Natural killer cell treated with Interleukin-12 subunit alpha and Interleukin-12 subunit beta and Interleukin-15 and Interleukin-18, amount 100 ng/mL, for 72 hours (primary cell): ENCODE data around the gene NUP62. TPM values are rescaled to one million over a fixed set of nuclear protein-coding genes. Genes with fewer than 3 reads are reported as not detected.

ENCODE experiments used
- ATAC-seq, 2 donors: fragments of 150-1000 bp; cut with Tn5 transposase in 1 of 2; sonication (Bioruptor Pico), chemical (Tn5 transposase) in 1 of 2; 2 replicates each; pipeline ENCODE4 v1.10.0; 2021
- DNase-seq: peaks from one replicate; pipeline ENCODE4 v3.0.0; 2022; ENCODE audit warnings: low spot score
- H3K27ac Mint-ChIP-seq, 2 donors: 1 replicate in 1 of 2; 2 replicates in 1 of 2; pipeline ENCODE4 v1.8.0; 2022; ENCODE audit warnings: mixed read lengths in 2 of 2, mild to moderate bottlenecking in 1 of 2, moderate library complexity in 1 of 2
- H3K27me3 Mint-ChIP-seq, 2 donors: 1 replicate in 1 of 2; 2 replicates in 1 of 2; pipeline ENCODE4 v1.8.0; 2022; ENCODE audit warnings: mixed read lengths in 2 of 2
- H3K36me3 Mint-ChIP-seq: one replicate; pipeline ENCODE4 v1.8.0; 2022; ENCODE audit warnings: mixed read lengths
- H3K4me1 Mint-ChIP-seq, 2 donors: 1 replicate in 1 of 2; 2 replicates in 1 of 2; pipeline ENCODE4 v1.8.0; 2022; ENCODE audit warnings: low read depth in 2 of 2, mixed read lengths in 2 of 2, mild to moderate bottlenecking in 1 of 2
- H3K4me3 Mint-ChIP-seq: one replicate; pipeline ENCODE4 v1.8.0; 2022; ENCODE audit warnings: mixed read lengths
- H3K9me3 Mint-ChIP-seq: 2 replicates; pipeline ENCODE4 v1.8.0; 2022; ENCODE audit warnings: mixed read lengths
- total RNA-seq, 2 donors: library from RNA; stranded (reverse); gene quantifications; one replicate each; pipeline ENCODE4 v1.2.3, GENCODE V29; 2022

NUP62 gene
- total RNA-seq, 2 donors from 2014 or later = 109 to 187 TPM

- H3K4me3 Mint-ChIP-seq = no peak overlapping the region
- no peaks in the 10 kb centered on the region for H3K9me3 Mint-ChIP-seq
- H3K36me3 Mint-ChIP-seq = no peaks in the 10 kb centered on the region
- ATAC-seq (no peak), DNase-seq (no peak)
- H3K27me3 Mint-ChIP-seq = no peaks in the 10 kb centered on the region
- no peak overlapping the region for H3K27ac Mint-ChIP-seq
- peaks cover 36 to 42% of the 10 kb centered on the region in 2 donors for H3K4me1 Mint-ChIP-seq
Measured at GRCh38 chr19:49863254-49863934, 65.9 kb downstream of the NUP62 start.

- H3K27me3 Mint-ChIP-seq = no peaks in the 10 kb centered on the region
- no peak overlapping the region for H3K27ac Mint-ChIP-seq
- peaks cover 32 to 35% of the 10 kb centered on the region in 2 donors for H3K4me1 Mint-ChIP-seq
- ATAC-seq (no peak), DNase-seq (no peak)
- no peaks in the 10 kb centered on the region for H3K36me3 Mint-ChIP-seq
- H3K4me3 Mint-ChIP-seq = no peak overlapping the region
- no peaks in the 10 kb centered on the region for H3K9me3 Mint-ChIP-seq
Measured at GRCh38 chr19:49862391-49863253, 66.7 kb downstream of the NUP62 start.

GRCh38 chr19:49861541-49862378 lies 67.5 kb downstream of the NUP62 start:
- Mint-ChIP-seq H3K4me3 (no peak overlapping the region), H3K4me1 (peaks cover 28 to 31% of the 10 kb centered on the region in 2 donors), H3K9me3 (no peaks in the 10 kb centered on the region), H3K27ac (no peak overlapping the region), H3K36me3 (no peaks in the 10 kb centered on the region), H3K27me3 (no peaks in the 10 kb centered on the region)
- ATAC-seq = no peak
- DNase-seq = no peak

- no peaks in the 10 kb centered on the region for H3K9me3 Mint-ChIP-seq
- H3K36me3 Mint-ChIP-seq = no peaks in the 10 kb centered on the region
- ATAC-seq (no peak), DNase-seq (no peak)
- no peaks in the 10 kb centered on the region for H3K27me3 Mint-ChIP-seq
- H3K27ac Mint-ChIP-seq = no peak overlapping the region
- H3K4me3 Mint-ChIP-seq = no peak overlapping the region
- peaks cover 22 to 24% of the 10 kb centered on the region in 2 donors for H3K4me1 Mint-ChIP-seq
Measured at GRCh38 chr19:49861107-49861506, 68.2 kb downstream of the NUP62 start.

GRCh38 chr19:49860336-49861102 lies 68.8 kb downstream of the NUP62 start:
- Mint-ChIP-seq H3K27me3 (no peaks in the 10 kb centered on the region), H3K27ac (no peak overlapping the region), H3K4me1 (peaks cover 17 to 19% of the 10 kb centered on the region in 2 donors), H3K4me3 (no peak overlapping the region), H3K9me3 (no peaks in the 10 kb centered on the region), H3K36me3 (no peaks in the 10 kb centered on the region)
- ATAC-seq (no peak), DNase-seq (no peak)

GRCh38 chr19:49859682-49860335 lies 69.5 kb downstream of the NUP62 start:
- Mint-ChIP-seq H3K36me3 (no peaks in the 10 kb centered on the region), H3K9me3 (no peaks in the 10 kb centered on the region), H3K27me3 (no peaks in the 10 kb centered on the region), H3K4me1 (peaks cover 13 to 14% of the 10 kb centered on the region in 2 donors), H3K27ac (no peak overlapping the region), H3K4me3 (no peak overlapping the region)
- ATAC-seq = no peak
- DNase-seq = no peak

- H3K9me3 Mint-ChIP-seq = no peaks in the 10 kb centered on the region
- no peak overlapping the region for H3K4me3 Mint-ChIP-seq
- no peaks in the 10 kb centered on the region for H3K36me3 Mint-ChIP-seq
- no peaks in the 10 kb centered on the region for H3K27me3 Mint-ChIP-seq
- ATAC-seq (no peak), DNase-seq (no peak)
- no peak overlapping the region for H3K27ac Mint-ChIP-seq
- peaks cover 3 to 4% of the 10 kb centered on the region in 2 donors for H3K4me1 Mint-ChIP-seq
Measured at GRCh38 chr19:49858088-49858985, 71.0 kb downstream of the NUP62 start.

GRCh38 chr19:49857838-49858087 lies 71.5 kb downstream of the NUP62 start:
- H3K36me3 Mint-ChIP-seq = no peaks in the 10 kb centered on the region
- ATAC-seq (no peak), DNase-seq (no peak)
- no peaks in the 10 kb centered on the region for H3K9me3 Mint-ChIP-seq
- H3K27ac Mint-ChIP-seq = no peak overlapping the region
- H3K4me3 Mint-ChIP-seq = no peak overlapping the region
- no peaks in the 10 kb centered on the region for H3K27me3 Mint-ChIP-seq
- peaks cover under 1% of the 10 kb centered on the region in 2 donors for H3K4me1 Mint-ChIP-seq

GRCh38 chr19:49857061-49857837 lies 72.1 kb downstream of the NUP62 start:
- Mint-ChIP-seq H3K4me3 (no peak overlapping the region), H3K4me1 (peaks cover 6% of the 10 kb centered on the region in 2 donors), H3K27me3 (no peaks in the 10 kb centered on the region), H3K27ac (no peak overlapping the region), H3K36me3 (no peaks in the 10 kb centered on the region), H3K9me3 (no peaks in the 10 kb centered on the region)
- no peak for DNase-seq
- no peak for ATAC-seq
